NOMO-1 (cell line): ENCODE data around the gene TTC3.
A peak's percentile ranks its signal among the peaks of the same experiment; 100 is the strongest.
"Not testable (repeated sequence)": the region's sequence is repeated elsewhere in the genome, so short reads cannot be mapped to it uniquely, and the experiment has no call there.

Source experiments
- DNase-seq, 2 experiments: peaks; one replicate each; lab custom pipeline; 2025; ENCODE audit not compliant: unreplicated experiment in 2 of 2; lab: John Stamatoyannopoulos, UW

The TTC3 gene

GRCh38 chr21:37220981-37221664 lies 148.1 kb downstream of the TTC3 start:
- peak; percentile 92 for DNase-seq

GRCh38 chr21:37222248-37222647 lies 149.2 kb downstream of the TTC3 start:
- DNase-seq: not testable (repeated sequence)

DNA sequence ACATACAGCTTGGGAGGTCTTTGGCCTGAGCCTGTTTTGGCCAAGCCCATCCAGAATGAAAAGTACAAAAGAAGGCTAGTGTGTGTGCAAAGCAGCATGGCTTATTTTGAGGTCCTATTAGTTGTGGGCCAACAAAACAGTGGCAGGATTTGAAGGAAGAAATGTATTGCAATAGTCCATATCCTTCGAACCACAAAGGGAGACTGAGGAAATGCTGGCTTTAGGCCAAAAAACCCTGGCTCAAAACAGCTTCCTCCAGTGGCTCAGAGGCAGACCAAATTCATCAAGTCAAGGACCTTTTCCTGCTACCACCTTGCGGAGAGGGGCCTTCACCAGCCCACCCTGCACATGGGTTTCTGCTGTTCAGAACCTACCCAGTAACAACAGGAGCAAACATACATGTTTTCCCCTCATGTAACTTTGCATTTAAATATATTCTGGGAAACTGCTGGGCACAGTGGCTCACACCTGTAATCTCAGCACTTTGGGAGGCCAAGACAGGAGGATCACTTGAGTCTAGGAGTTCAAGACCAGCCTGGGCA lies 150.8 kb downstream of the TTC3 start:
- DNase-seq: no peak

- no peak for DNase-seq
Observed at GRCh38 chr21:37224861-37225839, 152.1 kb downstream of the TTC3 start.

DNA sequence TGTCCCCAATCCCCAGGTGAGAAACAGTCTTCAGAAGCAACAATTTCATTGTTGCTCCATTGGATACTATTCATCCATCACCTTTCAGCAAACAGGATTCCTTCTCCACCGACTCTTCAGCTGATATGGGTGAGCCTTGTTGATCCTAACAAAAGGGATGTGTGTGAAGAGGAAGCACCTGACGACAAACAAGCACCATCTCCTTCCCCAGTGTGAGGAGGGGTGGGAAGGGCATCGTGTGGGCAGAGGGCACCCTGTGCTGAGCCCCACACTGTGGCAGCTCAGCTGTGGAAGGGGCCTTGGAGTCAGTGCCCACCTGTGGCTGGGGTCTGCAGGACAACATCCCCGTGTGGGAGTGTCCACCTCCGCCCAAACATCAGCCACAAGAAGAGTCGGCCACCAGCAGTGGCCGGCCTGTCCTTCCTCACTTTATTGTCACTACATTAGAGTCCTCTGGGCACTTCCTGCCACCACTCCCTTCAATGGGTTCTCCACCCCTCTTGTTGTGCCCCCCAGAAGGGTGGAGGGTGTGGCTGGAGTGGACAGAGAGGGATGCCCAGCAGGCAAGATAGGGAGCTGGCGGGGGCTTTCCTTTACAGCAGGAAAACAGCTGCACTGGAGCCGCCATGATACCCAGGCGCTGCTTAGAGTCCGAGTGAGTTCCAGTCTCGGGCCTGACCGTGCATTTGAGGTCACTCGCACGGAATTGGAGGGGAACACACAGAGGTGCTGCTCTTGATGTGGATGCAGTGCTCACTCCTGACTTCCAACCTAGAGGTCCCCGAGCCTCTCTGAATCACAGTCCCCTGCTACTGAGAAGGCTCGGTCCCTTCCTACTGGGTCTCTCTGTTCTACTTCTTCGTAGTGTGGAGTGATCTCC lies 153.2 kb downstream of the TTC3 start:
- DNase-seq: no peak

DNA sequence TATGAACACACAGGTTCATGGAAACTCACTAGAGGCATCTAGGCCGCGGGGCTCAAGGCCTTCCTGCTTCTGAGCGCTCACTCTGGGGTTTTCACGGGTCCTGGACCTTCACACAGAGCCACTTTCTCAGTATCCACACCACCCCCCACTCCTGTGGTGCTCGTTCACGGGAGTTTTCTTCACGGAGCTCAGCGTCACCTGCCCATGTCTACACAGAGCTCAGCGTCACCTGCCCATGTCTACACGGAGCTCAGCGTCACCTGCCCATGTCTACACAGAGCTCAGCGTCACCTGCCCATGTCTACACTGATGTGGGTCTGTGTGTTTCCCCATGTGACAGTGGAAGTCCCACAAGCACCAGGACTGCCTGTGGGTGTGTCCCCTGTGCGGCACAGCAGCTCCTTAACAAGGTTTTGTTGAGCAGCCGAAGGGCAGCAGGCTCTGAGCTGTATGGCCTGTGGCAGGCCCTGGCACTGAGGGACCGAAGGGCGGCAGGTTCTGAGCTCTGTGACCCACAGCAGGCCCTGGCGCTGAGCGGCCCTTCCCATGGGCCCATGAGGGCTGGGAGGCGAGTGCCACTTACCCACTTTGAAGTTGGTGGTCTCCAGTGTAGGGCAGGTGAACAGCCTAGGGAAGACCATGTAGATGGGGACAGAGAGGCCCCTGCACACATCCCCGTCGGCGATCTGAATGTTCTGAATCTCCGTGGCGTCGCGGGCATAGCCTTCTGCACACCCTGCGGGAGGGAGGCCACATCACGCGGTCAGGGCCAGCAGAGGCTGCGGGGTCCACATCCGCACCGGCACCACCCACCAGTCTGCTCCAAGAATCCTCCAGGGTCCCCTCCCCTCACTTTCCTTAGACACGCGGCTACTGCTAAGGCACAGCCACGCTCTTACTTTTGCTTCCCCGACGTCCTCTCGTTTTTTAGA lies 154.3 kb downstream of the TTC3 start:
- DNase-seq: no peak

DNA sequence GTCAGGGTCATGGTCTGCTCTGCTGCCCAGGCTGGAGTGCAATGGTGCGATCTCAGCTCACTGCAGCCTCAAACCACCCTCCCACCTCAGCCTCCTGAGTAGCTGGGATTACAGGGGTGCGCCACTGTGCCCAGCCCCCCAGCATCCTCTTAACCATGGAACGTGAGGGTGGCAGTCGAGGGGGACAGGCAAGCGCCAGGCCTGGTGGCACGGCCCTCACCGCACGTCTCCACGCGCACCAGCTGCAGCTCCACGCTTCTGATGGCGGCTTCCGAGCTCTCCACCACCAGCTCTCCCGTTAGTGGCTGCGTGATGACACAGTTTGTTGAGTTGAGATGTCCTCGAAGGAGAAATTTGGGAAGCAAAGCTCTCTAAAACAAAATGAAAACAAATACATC lies 154.9 kb downstream of the TTC3 start:
- DNase-seq: no peak

DNA sequence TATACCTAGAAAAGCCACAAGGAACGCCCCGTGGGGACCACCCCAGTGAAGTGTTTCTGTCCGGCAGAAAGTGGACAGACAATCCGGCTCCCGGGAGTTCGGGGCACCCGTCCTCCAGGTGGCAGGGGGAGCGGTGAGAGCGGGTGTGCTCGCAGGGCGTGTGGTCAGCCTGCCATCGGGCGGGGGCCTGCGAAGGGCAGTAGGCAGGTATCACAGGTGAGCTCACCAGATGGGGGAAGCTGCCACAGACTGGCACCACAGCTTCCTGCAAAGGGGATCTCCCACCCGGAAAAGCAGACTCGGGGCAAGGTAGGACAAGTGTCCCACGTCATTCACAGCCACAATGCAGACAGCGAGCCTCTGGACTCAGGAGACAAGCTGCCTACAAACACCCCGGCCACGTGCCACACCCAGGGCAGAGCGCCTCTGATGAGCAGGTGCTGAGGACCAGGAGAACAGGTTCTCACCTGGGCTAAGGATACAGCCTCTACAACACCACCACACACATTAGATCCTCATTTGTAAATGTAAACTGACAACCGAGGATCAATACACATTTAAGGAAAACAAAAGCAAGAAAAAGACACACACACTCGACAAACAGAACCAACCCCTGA lies 157.7 kb downstream of the TTC3 start:
- no peak for DNase-seq

DNA sequence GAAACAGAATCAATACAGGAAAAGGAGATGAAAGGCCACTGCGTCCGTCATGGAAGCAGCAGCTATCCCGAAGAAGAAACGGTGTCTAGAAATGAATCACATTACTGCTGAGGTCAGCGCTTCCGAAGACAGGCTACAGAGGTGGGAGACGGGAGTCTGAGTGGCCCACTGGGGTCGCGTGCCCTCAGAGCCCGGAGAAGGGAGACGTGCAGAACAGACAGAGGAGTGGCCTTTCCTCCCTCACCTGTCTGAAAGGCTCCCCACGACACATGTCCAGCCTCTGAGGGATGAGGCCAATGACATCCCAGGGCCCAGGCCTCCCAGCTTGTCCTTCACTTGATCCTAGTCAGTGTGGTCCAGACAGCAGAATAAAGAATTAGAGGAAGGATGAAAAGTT lies 158.2 kb downstream of the TTC3 start:
- no peak for DNase-seq

GRCh38 chr21:37231671-37232070 lies 158.6 kb downstream of the TTC3 start:
- no peak for DNase-seq

GRCh38 chr21:37232274-37233018 lies 159.4 kb downstream of the TTC3 start:
- no peak for DNase-seq

DNA sequence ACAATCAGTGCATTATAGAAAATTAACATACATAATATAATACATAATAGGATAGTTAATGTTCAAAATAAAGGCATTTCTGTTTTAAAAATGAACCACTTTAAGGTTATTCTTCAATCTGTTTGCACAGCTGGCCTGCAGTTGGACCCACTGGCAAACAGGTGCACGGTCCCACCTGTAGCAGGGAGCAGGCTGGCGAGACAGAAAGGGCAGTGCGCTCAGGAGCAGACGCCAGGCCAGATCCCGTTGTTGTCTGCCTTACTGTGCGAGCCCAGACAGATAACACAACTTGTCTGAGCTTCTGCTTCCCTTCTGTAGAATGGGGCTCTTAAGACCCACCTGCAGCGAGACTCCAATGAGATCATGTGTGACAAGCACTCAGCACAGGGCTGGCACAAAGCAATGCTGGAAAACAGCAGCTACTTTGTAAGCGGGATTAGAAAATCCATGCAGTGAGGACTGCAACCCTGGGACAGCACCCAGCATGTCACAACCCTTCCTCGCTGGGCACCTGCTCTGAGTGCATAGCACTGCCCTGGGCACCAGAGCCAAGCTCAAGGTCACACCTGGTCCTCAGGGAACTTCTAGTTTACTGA lies 160.6 kb downstream of the TTC3 start:
- DNase-seq: no peak

DNA sequence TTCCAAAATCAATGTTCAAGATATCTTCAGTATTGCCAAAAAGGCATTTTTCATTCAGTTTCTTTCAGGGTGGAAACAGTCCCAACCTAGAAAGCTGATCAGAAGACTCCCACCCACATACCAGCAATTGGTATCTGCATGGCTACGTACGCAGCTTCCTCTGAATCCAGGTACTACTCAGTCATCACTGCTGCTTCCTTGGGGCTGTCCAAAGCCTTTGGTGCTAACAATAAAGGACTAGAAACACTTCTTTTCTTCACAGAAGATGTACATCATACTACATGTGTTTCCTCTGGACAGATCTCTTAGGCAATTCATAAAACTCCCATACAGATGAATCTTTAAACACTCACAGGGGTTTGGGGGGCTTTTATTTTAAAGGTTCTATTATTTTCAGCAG lies 164.3 kb downstream of the TTC3 start:
- no peak for DNase-seq

- DNase-seq: no peak
Observed at GRCh38 chr21:37237764-37238163, 164.7 kb downstream of the TTC3 start.

- no peak for DNase-seq
Observed at GRCh38 chr21:37240978-37241377, 167.9 kb downstream of the TTC3 start.

- DNase-seq: no peak
Observed at GRCh38 chr21:37241426-37241825, 168.4 kb downstream of the TTC3 start.

DNA sequence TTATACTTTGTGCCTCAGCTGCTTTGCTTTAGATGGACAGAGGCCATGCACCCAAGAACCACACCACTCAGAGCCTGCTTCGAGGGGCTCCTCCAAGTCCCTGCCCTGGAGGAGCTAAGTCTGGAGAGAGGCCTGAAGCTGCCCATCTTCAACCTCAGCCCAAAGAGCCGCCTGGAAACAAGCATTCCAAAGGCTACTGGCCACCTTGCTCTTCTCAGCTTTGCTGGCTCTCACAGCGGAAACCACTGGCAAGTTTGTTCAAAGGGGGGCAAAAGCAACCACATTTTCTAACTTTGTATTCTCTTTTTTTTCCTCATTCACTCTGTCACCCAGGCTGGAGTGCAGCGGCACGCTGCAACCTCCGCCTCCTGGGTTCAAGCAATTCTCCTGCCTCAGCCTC lies 170.9 kb downstream of the TTC3 start:
- DNase-seq: no peak

GRCh38 chr21:37244501-37245095 lies 171.5 kb downstream of the TTC3 start:
- no peak for DNase-seq
